Stimulated activated CD4-positive, alpha-beta T cell treated with anti-CD3 and anti-CD28 coated beads, TNF-alpha, amount 100 ng/mL, for 48 hours (primary cell): ENCODE results near the gene CD302.
"Not testable (repeated sequence)": the region's sequence is repeated elsewhere in the genome, so short reads cannot be mapped to it uniquely, and the experiment has no call there.

Experiments used
- DNase-seq, 3 donors: peaks; one replicate each; pipeline ENCODE4 v3.0.0-alpha.2; 2020; ENCODE audit warnings: low read depth in 3 of 3

Gene CD302

DNA sequence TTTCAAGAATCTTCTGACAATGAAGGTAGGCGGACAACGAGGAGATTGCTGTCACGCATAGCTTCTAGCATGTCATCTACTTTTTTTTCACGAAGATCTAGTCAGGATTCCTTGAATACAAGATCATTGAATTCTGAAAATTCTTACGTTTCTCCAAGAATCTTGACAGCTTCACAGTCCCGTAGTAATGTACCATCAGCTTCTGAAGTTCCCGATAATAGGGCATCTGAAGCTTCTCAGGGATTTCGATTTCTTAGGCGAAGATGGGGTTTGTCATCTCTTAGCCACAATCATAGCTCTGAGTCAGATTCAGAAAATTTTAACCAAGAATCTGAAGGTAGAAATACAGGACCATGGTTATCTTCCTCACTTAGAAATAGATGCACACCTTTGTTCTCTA is 49.9 kb downstream of the CD302 start:
- DNase-seq: no peak

- not testable (repeated sequence) for DNase-seq
Observed at GRCh38 chr2:159745237-159745636, 52.8 kb downstream of the CD302 start.

DNA sequence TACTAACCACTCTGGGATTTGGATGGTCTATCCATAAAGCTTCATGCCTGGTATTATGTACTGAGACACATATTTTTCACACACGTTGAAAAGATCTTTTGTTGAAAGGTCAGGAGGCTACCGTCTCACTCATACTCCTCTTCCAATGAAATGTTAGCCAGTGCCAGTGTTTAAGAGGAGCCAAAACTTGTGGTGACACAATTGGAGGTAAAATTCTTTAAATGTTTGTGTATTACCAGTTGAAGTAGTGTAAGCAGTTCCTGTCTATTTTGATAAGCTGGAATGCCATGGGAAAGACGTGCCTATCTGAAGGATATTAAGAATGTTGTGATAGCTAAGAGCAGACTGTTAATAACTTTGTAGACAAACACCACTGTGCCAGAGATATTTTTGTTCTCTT is 53.6 kb downstream of the CD302 start:
- DNase-seq: no peak

GRCh38 chr2:159742846-159743245 is 55.2 kb downstream of the CD302 start:
- DNase-seq: no peak

- no peak for DNase-seq
Observed at GRCh38 chr2:159738509-159739390, 59.3 kb downstream of the CD302 start.

- DNase-seq: no peak
Observed at GRCh38 chr2:159737917-159738296, 60.1 kb downstream of the CD302 start.

DNA sequence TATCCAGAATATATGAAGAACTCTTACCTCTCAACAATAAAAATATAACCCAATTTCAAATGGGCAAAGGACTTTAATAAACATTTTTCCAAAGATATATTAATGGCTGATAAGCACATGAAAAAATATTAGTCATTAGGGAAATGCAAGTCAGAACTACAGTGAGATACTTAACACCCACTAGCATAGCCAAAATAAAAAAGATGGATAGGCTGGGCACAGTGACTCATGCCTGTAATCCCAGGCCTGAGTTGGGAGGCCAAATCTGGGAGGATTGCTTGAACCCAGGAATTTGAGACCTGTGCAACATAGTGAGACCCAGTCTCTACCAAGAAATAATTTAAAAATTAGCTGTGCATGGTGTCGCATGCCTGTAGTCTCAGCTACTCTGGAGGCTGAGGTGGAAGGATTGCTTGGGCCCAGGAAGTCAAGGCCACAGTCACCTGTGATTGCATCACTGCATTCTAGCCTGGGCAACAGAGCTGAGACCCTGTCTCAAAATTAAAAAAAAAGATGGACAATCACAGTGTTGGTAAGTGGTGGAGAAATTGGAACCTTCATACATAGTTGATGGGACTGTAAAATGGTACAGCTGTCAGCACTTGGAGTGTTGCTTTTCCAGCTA is 60.6 kb downstream of the CD302 start:
- no peak for DNase-seq

DNA sequence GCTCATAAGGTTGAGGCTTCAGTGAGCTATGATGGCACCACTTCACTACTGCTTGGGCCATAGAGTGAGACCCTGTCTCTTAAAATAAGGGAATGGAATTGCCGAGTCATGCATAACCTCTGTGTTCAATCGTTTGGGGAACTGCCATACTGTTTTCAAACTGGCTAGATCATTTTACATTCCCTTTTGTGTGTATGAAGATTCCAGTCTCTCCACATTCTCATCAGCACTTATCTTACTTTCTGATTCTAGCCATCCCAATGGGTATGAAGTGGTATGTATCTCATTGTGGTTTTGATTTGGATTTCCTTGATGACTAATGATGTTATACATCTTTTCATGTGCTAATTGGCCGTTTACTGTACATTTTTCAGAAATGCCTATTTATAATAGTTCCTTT is 62.0 kb downstream of the CD302 start:
- DNase-seq: no peak

- no peak for DNase-seq
Observed at GRCh38 chr2:159735648-159736047, 62.4 kb downstream of the CD302 start.

DNA sequence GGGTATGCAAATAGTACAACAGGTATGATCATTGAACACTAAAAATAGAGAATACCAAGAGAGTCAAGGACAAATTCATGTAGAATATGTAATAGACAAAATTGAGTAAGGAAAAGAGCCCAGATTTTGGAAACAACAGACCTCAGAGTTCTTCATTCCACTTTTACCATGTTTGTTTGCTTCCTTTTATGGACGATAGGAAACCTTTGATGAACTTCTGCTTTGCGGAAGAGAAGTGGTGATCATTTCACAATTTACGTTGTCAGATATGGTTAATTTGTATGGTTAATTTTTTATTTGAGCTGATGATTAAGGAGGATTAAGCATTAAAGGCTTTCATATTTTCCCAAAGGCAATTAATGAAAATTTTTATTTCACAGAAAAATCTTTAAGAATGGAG is 69.4 kb downstream of the CD302 start:
- no peak for DNase-seq

GRCh38 chr2:159725713-159726112 is 72.3 kb downstream of the CD302 start:
- no peak for DNase-seq

GRCh38 chr2:159724795-159725572 is 73.0 kb downstream of the CD302 start:
- not testable (repeated sequence) for DNase-seq

DNA sequence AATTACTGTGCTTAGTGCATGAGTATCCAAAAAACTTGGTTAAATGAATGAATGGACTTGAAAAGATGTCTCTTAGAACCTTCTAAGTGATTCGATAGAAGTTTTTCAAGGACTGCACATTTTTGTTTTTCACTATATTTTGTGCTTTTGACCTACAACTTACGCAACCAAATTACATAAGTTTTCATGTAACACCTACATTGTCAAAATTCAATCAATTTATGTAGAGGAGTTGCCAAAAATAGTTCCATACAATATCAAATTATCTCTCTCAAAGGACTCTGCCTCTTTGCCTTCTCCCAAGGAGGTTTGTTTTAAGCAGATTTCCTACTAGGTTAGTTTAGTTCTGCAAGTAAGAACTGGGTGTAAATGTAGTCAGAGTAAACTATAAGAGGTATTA is 75.4 kb downstream of the CD302 start:
- DNase-seq: no peak

GRCh38 chr2:159720676-159721075 is 77.3 kb downstream of the CD302 start:
- DNase-seq: no peak
